HG02870 (cell line): ENCODE results near the gene IFIT3.

ENCODE experiments used
- ATAC-seq: cut with Tn5 transposase; IDR thresholded peaks from one replicate; pipeline ENCODE4 v1.9.1; 2021; ENCODE audit warnings: mild to moderate bottlenecking, moderate library complexity; ENCODE audit not compliant: unreplicated experiment

The IFIT3 gene

GRCh38 chr10:89389254-89389653 is 61.5 kb downstream of the IFIT3 start:
- no peak for ATAC-seq
